HG03060 (cell line): ENCODE measurements around the gene CDC14B.
"Not testable (repeated sequence)": the region's sequence is repeated elsewhere in the genome, so short reads cannot be mapped to it uniquely, and the experiment has no call there.

Experiments used
- ATAC-seq: cut with Tn5 transposase; IDR thresholded peaks from one replicate; pipeline ENCODE4 v1.9.1; 2021; ENCODE audit warnings: low read depth, moderate number of reproducible peaks; ENCODE audit not compliant: unreplicated experiment

CDC14B gene

DNA sequence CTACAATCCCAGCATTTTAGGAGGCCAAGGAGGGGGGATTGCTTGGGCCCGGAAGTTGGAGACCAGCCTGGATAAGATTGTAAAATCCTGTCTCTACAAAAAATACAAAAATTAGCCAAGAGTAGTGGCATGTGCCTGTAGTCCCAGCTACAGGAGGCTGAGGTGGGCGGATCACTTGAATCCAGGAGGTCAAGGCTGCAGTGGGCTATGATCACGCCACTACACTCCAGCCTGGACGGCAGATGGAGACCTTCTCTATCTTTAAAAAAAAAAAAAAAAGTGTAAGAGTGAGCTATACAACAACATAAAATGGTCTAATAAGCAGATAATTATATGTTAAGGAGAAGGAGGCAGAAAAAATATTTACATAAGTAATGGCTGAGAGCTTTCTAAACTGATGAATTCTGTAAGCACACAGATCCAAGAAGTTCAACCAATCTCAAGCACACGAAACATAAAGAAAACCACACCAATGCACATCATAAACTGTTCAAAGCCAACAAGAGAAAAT lies 23.0 kb downstream of the CDC14B start:
- ATAC-seq = no peak

DNA sequence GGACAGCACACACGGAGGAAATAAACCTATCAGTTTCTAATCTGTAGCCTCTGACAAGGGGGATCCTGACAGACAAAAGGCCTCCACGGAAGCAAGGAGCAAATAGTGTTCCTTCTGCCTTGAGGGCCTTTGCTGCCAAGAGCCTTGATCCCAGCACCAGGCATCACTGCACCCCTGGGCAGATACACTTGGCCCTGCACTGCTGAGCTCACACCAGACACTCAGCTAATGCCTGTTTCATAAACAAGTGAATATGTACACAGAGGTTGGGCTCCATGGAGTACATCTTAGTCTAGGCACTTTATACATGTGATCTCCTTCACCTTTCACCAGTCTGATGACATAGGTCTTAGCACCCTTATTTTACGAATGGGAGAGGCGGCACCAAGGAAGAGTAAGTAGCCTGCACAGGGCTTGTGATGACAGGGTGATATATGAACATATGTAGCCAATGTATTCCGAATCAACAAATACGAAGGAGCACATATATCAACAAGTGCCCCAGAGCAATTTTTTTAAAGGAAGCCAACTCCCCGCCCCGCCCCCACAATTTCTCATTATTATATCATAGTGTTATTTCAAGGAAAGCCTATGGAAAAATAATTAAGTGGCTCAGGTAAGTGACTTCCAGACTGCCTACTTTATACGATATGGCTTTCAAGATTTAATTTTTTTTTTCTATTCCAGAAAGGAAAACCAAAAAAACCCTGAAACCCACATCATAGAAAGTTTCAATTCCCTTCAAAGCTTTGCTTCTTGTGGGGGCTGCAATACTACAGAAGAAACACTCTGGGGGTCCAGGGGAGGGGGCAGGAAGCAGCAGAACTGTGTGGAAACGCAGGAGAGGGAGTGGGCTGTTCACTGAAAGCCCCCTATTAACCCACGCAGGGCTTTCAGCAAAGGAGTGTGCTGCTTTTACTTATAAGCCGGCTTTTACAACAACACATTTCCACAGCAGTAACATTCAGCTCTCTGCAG lies 32.0 kb downstream of the CDC14B start:
- ATAC-seq = no peak

DNA sequence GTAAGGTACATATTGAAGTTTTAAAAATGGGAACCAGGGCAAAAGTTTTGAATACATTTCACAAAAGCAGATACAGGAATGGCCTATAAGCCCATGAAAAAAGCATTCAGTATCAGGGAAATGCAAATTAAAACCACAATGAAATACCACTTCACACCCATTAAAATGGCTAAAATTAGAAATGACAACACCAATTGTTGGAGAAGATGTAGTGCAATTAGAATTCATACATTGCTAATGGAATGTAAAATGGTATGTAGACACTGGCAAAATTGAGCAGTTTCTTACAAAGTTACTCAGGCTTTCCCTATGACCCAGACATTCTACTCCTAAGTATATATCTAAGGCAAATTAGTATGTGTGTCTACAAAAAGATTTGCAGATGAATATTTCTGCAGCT lies 34.2 kb downstream of the CDC14B start:
- ATAC-seq = no peak

DNA sequence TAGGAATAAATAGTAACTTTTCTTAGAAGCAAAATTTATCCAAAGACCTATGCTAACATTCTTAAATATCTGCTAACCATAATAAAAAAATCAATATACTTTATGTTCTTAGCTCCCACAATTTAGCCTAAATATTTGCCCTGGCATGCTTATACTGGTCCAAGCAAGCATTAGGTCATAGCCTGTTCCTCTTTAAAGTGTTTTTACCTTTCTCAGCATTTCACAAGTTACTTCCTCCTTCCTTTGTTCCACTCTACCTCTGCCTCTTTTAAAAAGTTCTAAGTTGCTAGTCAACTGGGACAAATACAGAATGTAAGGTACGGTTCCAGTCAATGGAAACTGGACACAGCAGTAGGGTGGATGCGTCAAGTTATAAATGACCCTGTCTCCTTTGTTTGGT lies 37.4 kb downstream of the CDC14B start:
- ATAC-seq = not testable (repeated sequence)

DNA sequence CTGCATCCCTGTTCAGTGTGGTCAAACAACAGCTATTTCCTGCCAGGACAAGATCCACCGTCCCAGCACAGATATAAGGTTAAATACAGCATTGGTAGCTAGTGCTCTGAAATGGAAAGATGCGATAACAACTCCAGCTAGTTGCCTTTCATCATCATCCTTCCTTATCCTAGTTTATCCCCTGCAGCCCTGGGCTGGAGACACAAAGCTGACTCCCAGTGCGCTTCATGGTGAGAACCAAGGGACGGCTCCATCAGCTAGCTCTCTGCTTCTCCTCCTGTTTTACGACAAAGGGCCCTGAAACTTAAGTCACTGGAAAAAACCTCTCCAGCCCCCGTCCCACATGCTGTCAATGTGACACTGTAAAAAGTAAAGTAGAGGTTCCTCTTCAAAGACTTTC lies 37.9 kb downstream of the CDC14B start:
- no peak for ATAC-seq

DNA sequence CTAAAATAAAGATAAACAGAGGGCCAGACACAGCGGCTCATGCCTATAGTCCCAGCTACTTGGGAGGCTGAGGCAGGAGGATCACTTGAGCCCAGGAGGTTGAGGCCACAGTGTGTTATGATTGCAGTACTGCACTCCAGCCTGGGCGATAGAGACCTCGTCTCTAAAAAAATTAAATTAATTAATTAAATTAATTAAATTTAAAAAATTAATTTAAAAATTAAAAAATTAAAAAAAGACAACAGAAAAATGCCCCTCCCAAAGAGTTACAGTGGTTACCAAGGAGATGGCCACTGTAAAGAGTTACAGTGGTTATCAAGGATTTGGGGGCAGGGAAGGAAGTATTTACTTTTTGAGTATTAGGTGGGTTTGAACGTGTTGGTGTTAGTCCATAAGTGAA lies 38.3 kb downstream of the CDC14B start:
- no peak for ATAC-seq

DNA sequence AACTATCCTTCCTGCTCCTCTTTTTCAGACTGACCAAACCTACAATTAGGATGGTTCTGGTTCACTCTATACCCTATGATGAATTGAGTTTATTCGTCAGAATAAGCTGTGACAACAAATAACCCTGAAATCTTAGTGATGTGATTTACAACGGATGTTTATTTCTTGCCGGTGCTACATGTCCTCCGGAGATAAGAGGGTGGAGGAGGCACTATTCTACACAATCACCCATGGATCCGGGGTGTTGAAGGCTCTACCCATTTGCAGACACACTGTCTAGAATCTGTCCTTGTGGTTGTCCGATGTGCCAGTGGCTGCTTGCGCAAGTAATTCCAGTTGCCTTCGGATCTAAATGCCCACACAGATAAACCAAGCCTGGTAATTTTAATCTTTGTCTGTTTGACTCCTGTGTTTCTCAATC lies 44.7 kb downstream of the CDC14B start:
- ATAC-seq = no peak

DNA sequence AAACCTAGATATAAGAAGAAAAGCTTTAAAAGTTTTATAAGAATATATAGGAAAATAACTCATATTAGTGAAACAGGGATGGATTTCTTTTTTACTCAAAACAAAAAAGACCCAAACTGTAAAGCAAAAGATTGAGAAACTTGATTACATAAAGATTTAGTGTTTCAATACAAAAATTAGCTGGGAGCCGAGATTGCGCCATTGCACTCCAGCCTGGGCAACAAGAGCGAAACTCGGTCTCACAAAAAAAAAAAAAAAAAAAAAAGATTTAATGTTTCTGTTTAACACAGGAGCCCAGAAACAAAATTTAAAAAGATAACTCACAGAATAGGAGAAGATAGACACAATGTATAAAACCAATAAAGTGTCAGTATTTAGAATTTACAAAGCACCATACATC lies 45.2 kb downstream of the CDC14B start:
- ATAC-seq = no peak

DNA sequence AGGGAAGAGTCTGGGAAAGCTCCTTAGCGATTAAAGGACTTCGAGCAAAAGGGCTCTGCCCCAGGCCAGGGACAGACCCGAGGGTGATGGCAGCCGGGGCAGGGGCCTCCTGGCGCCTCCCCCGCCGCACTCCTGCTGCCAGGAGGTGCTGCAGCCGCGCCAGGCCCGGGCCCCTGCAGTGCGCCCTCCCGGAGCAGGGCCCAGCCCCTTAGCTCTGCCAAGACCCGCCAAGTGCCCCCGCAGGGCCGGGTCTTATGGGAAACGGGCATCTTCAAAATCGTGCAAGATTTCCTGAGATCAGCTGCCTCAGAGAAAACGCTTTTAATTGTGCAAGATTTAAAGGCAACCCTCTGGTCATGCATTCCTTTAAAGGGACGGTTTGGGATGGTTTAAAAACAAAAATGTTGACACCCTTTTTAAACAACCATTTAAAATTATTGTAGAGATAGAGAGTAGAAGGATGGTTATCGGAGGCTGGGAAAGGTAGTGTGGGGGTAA lies 52.4 kb downstream of the CDC14B start:
- ATAC-seq = no peak

DNA sequence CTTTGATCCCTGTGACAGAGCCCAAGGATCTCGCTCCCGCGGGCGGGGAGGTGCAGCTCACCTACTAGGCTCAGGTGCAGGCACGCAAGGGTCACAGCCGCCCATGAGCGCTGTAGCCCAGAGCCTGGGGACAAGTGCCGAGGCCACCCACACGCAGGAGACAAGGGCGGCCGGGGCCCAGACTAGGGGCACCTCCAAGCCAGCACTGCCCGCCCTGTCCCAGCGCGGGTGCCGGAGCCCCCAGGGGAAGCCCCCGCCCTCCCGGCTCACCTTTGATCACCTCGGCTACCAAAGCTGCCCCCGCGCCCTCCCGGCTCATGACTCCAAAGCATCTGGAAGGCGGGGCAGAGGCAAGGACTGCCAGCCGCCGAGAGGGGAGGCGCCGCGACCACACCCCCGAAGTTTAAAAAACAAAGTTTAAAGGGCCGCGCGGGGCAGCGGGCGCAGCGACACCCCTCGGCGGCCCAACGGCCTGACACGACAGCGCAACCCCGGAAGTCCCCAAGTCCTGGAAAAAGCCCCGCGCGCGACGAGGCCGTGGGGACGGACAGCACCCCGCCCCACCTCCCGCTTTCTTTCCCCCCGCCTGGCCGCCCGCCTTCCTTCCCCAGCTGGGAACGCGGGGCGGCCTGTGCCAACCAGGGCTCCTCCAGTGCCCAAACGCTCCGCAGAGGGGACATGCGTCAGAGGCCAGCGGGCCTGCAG lies 53.0 kb downstream of the CDC14B start:
- ATAC-seq = no peak

DNA sequence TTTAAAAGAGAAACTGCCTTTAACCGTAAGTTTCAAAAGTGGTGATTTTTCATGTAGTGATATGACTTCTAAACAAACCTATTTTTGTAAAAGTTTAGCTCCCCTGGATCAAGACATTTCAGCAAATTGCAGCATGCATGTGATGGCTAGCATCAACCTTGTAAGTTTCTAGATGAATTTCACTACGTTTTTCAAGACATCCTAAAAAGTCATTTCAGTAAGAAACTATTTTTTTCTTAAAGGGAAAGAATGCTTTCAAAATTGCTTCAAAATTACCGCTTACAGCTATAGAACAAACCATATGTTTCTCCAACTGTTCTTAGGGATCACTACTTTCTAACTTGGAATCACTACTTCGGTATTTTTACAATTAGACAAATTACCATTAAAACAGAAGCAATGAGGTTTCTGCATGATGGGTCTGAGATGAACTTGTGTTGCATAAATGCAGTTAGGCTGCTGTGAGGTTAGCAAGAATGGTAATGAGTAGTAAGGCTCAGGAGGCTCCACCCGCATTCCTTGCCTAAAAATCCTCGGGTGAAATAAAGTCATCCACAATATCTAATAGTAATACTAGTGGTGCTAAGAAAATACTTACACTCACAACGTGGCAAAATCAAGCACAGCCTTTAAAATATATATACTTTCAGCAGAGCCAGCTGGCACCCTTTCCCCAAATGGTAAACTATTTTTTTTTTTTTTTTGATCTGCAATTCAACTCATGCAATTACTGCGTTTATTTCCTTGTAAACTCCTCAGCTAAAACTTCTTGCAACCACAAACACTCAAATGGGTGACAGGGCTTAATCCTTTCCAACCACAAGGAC lies 53.8 kb downstream of the CDC14B start:
- ATAC-seq = no peak

DNA sequence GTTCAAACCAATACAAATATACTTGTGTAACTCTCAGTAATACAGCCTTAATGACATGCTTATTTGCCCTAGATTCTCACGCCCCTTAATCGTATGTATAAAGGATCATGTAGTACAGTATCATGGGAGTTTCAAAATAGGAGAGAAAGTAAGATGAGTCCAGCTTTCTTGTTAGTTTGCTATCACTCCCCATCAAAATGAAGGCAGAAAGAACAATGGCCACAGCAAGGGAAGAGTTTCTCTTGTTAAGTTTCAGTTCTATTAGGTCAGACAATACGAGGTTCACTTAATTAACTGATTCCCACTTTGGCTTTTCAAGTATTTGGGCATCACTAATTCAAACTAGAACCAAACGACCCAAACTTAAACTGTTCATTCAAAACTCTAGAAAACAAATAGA lies 55.4 kb downstream of the CDC14B start:
- ATAC-seq = no peak

DNA sequence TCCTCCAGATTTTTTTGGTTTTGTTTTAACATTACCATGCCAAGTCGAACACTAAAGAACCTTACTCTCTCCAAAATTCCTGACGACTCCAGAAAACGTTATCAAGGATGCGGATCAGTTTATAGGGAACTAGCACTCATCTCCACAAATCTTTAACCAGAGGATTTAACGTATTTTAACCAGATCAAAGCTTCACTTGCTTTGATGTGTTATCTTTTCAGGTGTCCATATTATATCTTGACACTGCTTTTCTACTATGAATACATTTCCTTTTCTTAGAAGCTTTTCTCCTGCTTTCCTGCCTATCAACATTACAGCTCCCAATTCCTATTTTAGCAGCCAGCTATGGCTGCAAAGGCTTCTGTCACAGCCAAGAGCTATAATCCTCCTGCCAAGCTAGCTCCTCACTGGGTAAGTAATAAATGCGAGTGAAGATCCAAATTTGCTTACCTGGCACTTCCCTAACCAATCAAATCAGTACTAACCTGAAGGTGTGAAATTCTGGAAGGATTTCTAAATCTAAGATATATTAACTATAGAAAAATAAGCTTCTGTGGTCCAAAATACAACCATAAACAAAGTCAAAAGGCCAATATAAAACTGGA lies 60.2 kb downstream of the CDC14B start:
- no peak for ATAC-seq

DNA sequence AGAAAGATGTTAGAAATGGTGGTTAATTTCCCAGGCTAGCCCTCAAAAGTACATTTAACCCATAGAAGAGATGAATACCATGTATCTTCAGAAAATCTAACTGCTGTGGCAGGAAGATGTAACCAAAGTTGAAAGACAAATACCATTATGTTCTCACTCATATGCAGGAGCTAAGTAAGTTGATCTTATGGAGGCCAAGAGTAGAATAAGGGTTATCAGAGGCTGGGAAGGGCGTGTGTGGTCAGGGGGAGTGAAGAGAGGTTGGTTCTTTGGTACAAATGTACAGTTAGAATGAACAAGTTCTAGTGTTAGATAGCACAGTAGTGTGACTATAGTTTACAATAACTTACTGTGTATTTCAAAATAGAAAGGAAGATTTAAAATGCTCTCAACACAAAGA lies 61.7 kb downstream of the CDC14B start:
- no peak for ATAC-seq

DNA sequence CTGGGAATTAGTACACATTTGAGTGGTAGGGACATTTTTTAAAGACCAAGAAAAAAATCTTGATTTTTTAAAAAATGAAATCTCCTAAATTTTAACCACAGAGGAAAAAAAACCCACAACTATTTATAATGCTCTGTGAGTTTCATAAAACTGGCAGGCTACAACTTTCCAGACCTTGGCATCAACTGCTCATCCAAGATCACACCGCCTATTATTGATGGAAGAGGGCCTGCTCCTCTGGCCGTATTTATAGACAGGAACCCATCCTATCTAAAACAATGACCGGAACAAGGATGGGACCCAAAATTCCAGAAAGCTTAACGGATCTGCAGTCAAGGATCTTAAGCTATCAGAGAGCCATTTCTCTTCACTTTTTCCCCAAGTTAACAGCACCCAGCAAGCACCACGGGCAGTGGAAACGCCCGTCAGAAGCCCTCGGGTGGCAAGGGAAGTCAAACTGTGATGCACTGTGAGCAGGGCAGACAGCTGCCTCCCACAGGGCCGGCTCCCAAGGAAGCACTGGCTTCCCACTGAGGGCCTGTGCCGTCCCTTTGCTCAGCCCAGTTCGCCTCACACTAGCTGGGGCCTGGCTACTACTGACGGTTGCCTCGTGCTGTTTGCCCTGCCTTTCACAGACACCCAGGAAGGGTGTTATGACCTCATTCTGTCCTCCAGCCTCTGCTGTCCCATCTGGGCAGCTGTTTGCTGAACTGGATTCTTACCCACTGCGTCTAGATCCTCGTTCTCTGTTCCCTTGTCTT lies 62.8 kb downstream of the CDC14B start:
- no peak for ATAC-seq

DNA sequence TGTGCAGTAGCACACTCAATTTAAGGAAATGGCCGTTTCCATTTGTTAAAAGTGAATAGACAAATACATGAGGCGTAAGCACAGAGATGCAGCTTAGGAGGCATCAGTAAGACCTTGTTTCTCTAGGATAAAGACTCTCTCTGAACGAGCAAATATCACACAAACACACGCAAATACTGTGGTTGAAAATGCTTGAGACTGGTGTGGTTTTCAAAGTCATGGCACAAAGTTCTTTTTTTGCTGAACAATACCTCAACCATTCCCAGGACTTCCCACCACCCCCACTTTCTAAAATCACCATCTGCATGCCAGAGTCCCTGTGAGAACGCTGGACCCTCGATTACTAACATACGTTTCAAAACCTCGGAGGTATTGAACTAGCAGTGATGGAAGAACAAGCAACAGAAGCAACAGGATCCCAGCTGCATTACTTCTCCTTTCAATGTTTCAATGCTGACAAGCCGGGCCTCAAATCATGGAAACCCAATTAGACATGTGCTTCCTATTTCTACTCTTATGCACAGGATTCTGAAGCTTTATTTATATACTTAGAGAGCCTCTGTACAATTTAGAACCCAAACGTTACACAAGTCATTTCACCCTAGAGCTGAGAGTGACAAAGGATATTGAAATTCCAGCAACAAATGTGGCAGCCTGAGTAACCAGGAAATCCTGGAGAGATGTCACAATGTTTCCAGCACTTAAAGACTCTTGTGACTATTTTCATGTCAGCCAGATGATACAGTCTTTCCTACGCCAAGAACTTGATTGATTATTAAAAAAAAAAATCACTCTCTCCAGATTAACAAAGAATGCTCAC lies 63.9 kb downstream of the CDC14B start:
- no peak for ATAC-seq

DNA sequence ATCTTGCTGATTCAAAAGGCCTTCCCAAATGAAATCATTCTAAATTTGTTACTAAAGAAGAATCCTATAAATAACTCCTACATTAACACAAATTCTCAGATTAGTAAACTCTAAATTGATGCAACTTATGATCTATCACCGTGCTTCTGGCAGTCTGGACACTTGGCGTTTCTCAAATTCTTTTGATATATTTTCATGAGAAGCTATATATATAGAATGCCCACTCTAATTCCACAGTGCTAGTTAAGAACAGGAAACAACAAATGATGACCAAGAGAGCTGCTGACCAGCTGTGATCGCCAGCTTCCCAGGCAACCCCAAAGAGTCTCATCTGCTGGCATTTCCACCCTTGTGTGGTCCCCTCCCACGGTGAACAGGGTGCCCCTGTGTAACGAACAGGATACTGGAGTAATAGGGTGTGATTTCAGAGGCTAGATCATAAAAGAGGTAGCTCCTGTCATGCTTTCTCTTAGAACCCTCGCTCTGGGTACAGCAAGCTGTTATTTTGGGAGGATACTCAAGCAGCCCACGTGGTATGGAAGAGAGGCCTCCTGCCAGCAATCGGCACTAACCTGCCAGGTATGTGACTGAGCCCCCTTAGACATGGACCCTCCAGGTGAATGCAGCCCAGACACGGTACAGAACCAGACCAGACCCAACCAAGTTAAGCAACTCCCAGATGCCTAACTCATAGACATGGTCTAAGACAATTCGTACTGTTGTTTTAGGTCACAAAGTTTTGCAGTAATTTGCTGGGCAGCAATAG lies 64.7 kb downstream of the CDC14B start:
- no peak for ATAC-seq

DNA sequence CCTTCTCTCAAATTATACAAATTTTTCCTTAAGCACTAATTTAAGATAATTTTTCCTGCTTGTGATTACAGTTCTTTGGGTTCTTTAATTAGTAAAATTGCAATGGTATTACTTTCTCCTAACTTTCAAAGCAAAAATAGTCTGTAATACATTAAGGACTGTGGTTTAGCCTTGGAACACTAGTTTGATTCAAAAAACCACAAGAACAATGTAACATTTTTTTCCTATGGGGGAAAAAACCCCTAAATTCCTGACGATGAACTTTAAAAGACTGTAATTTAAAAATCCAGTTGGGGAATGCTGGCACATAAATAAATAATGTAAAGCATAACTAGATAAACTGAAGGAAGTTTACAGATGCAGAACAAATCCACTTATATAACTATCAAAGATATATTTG lies 65.3 kb downstream of the CDC14B start:
- no peak for ATAC-seq
